SK-N-MC (cell line): ENCODE results near the gene CELA1.

Source experiments
- EZH2 ChIP-seq: fragments of 200-600 bp; sonication (generic); IDR thresholded peaks from one replicate; pipeline ENCODE4 v1.6.1; 2017; ENCODE audit warnings: antibody characterized with exemption
- FOXP2 ChIP-seq: optimal IDR thresholded peaks from 2 replicates; pipeline ENCODE3; 2011; ENCODE audit warnings: mild to moderate bottlenecking, moderate library complexity; ENCODE audit not compliant: insufficient read depth; ENCODE audit errors: extremely low read length, control extremely low read depth
- POLR2AphosphoS5 ChIP-seq: IDR thresholded peaks from 2 replicates; pipeline ENCODE4 v1.6.1; 2012; ENCODE audit warnings: mild to moderate bottlenecking, low read depth, low read length, borderline replicate concordance

- no peak for TF ChIP-seq FOXP2
- no peak for TF ChIP-seq POLR2AphosphoS5
- no peak for TF ChIP-seq EZH2
These were observed 65.1 kb downstream of the CELA1 start for GRCh38 chr12:51281202-51281924.
